HepG2 (cell line): ENCODE results near the gene B3GALT6. TPM values are rescaled to one million over a fixed set of nuclear protein-coding genes. Genes with fewer than 3 reads are reported as not detected.

ENCODE experiments used
- polyA plus RNA-seq, 8 experiments: library from polyadenylated mRNA; depleted of rRNA in 3 of 8; stranded (reverse) in 7 of 8; unstranded in 1 of 8; fragments of >200 nt; fragmentation: Illumina TruSeq in 4 of 8; extraction: Trizol in 4 of 8; gene quantifications; 2 replicates each; pipeline versions ENCODE4 v1.2.1 to v1.2.3, GENCODE V29; 2011 to 2016; ENCODE audit warnings: low read depth in 4 of 8, missing spikeins in 1 of 8, mixed read lengths in 1 of 8; ENCODE audit not compliant: insufficient read depth in 1 of 8
- total RNA-seq, 5 experiments: library from RNA; depleted of rRNA; stranded (reverse); fragments of >200 nt; fragmentation: Illumina TruSeq; extraction: Trizol; gene quantifications; 2 replicates each; pipeline ENCODE4 v1.2.3, GENCODE V29; 2016; ENCODE audit warnings: low read depth in 1 of 5

The B3GALT6 gene
- total and polyA plus RNA-seq, 2 of the 13 experiments (the other 11 are each of a cell fraction or from before 2014, with no cell fraction given): 3.9 to 14.2 TPM

Other genes starting within 250 kb of the B3GALT6 start
- 4.4 and 8.8 TPM in 2 replicates for gene HES4, start 232.1 kb upstream of the B3GALT6 start, total RNA-seq (2016; rRNA removed; fragmentation: Illumina TruSeq; extraction: Trizol)
- gene HES4, start 232.1 kb upstream of the B3GALT6 start, polyA plus RNA-seq (2011; rRNA removed): 10.6 and 17.6 TPM in 2 replicates
- 54.9 and 68.4 TPM in 2 replicates for gene ISG15, start 218.7 kb upstream of the B3GALT6 start, total RNA-seq (2016; rRNA removed; fragmentation: Illumina TruSeq; extraction: Trizol)
- 42.1 and 63.7 TPM in 2 replicates for gene ISG15, start 218.7 kb upstream of the B3GALT6 start, polyA plus RNA-seq (2011; rRNA removed)
- gene AGRN, start 212.1 kb upstream of the B3GALT6 start, total RNA-seq (2016; rRNA removed; fragmentation: Illumina TruSeq; extraction: Trizol): 7.3 and 29.8 TPM in 2 replicates
- 65.2 and 82.7 TPM in 2 replicates for gene AGRN, start 212.1 kb upstream of the B3GALT6 start, polyA plus RNA-seq (2011; rRNA removed)
- not detected in 2 replicates for gene RNF223, start 157.9 kb upstream of the B3GALT6 start, total RNA-seq (2016; rRNA removed; fragmentation: Illumina TruSeq; extraction: Trizol)
- gene RNF223, start 157.9 kb upstream of the B3GALT6 start, polyA plus RNA-seq (2011; rRNA removed): 0.03 and 0.05 TPM in 2 replicates
- gene C1orf159, start 116.1 kb upstream of the B3GALT6 start, total RNA-seq (2016; rRNA removed; fragmentation: Illumina TruSeq; extraction: Trizol): 3.8 and 6.7 TPM in 2 replicates
- 3.8 and 4.2 TPM in 2 replicates for gene C1orf159, start 116.1 kb upstream of the B3GALT6 start, polyA plus RNA-seq (2011; rRNA removed)
- not detected in 2 replicates for gene TTLL10, start 58.4 kb upstream of the B3GALT6 start, total RNA-seq (2016; rRNA removed; fragmentation: Illumina TruSeq; extraction: Trizol)
- not detected in 2 replicates for gene TTLL10, start 58.4 kb upstream of the B3GALT6 start, polyA plus RNA-seq (2011; rRNA removed)
- not detected in 2 replicates for gene TNFRSF18, start 25.6 kb upstream of the B3GALT6 start, total RNA-seq (2016; rRNA removed; fragmentation: Illumina TruSeq; extraction: Trizol)
- gene TNFRSF18, start 25.6 kb upstream of the B3GALT6 start, polyA plus RNA-seq (2011; rRNA removed): not detected in 2 replicates
- gene TNFRSF4, start 18.1 kb upstream of the B3GALT6 start, total RNA-seq (2016; rRNA removed; fragmentation: Illumina TruSeq; extraction: Trizol): not detected in 2 replicates
- gene TNFRSF4, start 18.1 kb upstream of the B3GALT6 start, polyA plus RNA-seq (2011; rRNA removed): 0.21 TPM in 1 of 2 replicates, not detected in the other
- gene SDF4, start 236 bp upstream of the B3GALT6 start, total RNA-seq (2016; rRNA removed; fragmentation: Illumina TruSeq; extraction: Trizol): 45.3 and 107 TPM in 2 replicates
- 80.8 and 99.6 TPM in 2 replicates for gene SDF4, start 236 bp upstream of the B3GALT6 start, polyA plus RNA-seq (2011; rRNA removed)
- gene C1QTNF12, start 14.5 kb downstream of the B3GALT6 start, total RNA-seq (2016; rRNA removed; fragmentation: Illumina TruSeq; extraction: Trizol): 0.29 and 0.64 TPM in 2 replicates
- 0.18 and 0.29 TPM in 2 replicates for gene C1QTNF12, start 14.5 kb downstream of the B3GALT6 start, polyA plus RNA-seq (2011; rRNA removed)
- 22.1 and 29.4 TPM in 2 replicates for gene UBE2J2, start 41.6 kb downstream of the B3GALT6 start, total RNA-seq (2016; rRNA removed; fragmentation: Illumina TruSeq; extraction: Trizol)
- gene UBE2J2, start 41.6 kb downstream of the B3GALT6 start, polyA plus RNA-seq (2011; rRNA removed): 25.4 and 28.8 TPM in 2 replicates
- 0.93 and 2.6 TPM in 2 replicates for gene SCNN1D, start 48.2 kb downstream of the B3GALT6 start, total RNA-seq (2016; rRNA removed; fragmentation: Illumina TruSeq; extraction: Trizol)
- 2.3 and 4.7 TPM in 2 replicates for gene SCNN1D, start 48.2 kb downstream of the B3GALT6 start, polyA plus RNA-seq (2011; rRNA removed)
- gene ACAP3, start 75.7 kb downstream of the B3GALT6 start, total RNA-seq (2016; rRNA removed; fragmentation: Illumina TruSeq; extraction: Trizol): 16.4 and 29.4 TPM in 2 replicates
- gene ACAP3, start 75.7 kb downstream of the B3GALT6 start, polyA plus RNA-seq (2011; rRNA removed): 50.8 and 56.3 TPM in 2 replicates
- gene PUSL1, start 76.4 kb downstream of the B3GALT6 start, total RNA-seq (2016; rRNA removed; fragmentation: Illumina TruSeq; extraction: Trizol): 21.7 and 22.2 TPM in 2 replicates
- gene PUSL1, start 76.4 kb downstream of the B3GALT6 start, polyA plus RNA-seq (2011; rRNA removed): 8.3 and 9.8 TPM in 2 replicates
- gene INTS11, start 92.4 kb downstream of the B3GALT6 start, total RNA-seq (2016; rRNA removed; fragmentation: Illumina TruSeq; extraction: Trizol): 46.4 and 52.8 TPM in 2 replicates
- 94.8 and 104 TPM in 2 replicates for gene INTS11, start 92.4 kb downstream of the B3GALT6 start, polyA plus RNA-seq (2011; rRNA removed)
- gene CPTP, start 92.6 kb downstream of the B3GALT6 start, total RNA-seq (2016; rRNA removed; fragmentation: Illumina TruSeq; extraction: Trizol): 7.2 and 9.3 TPM in 2 replicates
- gene CPTP, start 92.6 kb downstream of the B3GALT6 start, polyA plus RNA-seq (2011; rRNA removed): 5.5 and 8.0 TPM in 2 replicates
- gene TAS1R3, start 99.0 kb downstream of the B3GALT6 start, total RNA-seq (2016; rRNA removed; fragmentation: Illumina TruSeq; extraction: Trizol): 0.15 TPM in 1 of 2 replicates, not detected in the other
- gene TAS1R3, start 99.0 kb downstream of the B3GALT6 start, polyA plus RNA-seq (2011; rRNA removed): 0.13 and 0.20 TPM in 2 replicates
- gene DVL1, start 117.2 kb downstream of the B3GALT6 start, total RNA-seq (2016; rRNA removed; fragmentation: Illumina TruSeq; extraction: Trizol): 42.8 and 60.4 TPM in 2 replicates
- 30.8 and 49.5 TPM in 2 replicates for gene DVL1, start 117.2 kb downstream of the B3GALT6 start, polyA plus RNA-seq (2011; rRNA removed)
- 5.4 and 19.8 TPM in 2 replicates for gene MXRA8, start 126.3 kb downstream of the B3GALT6 start, total RNA-seq (2016; rRNA removed; fragmentation: Illumina TruSeq; extraction: Trizol)
- 44.8 and 71.0 TPM in 2 replicates for gene MXRA8, start 126.3 kb downstream of the B3GALT6 start, polyA plus RNA-seq (2011; rRNA removed)
- gene AURKAIP1, start 143.0 kb downstream of the B3GALT6 start, total RNA-seq (2016; rRNA removed; fragmentation: Illumina TruSeq; extraction: Trizol): 161 and 175 TPM in 2 replicates
- gene AURKAIP1, start 143.0 kb downstream of the B3GALT6 start, polyA plus RNA-seq (2011; rRNA removed): 64.6 and 69.5 TPM in 2 replicates
- 19.6 and 105 TPM in 2 replicates for gene CCNL2, start 167.1 kb downstream of the B3GALT6 start, total RNA-seq (2016; rRNA removed; fragmentation: Illumina TruSeq; extraction: Trizol)
- gene CCNL2, start 167.1 kb downstream of the B3GALT6 start, polyA plus RNA-seq (2011; rRNA removed): 340 and 452 TPM in 2 replicates
- 127 and 175 TPM in 2 replicates for gene MRPL20, start 175.1 kb downstream of the B3GALT6 start, total RNA-seq (2016; rRNA removed; fragmentation: Illumina TruSeq; extraction: Trizol)
- gene MRPL20, start 175.1 kb downstream of the B3GALT6 start, polyA plus RNA-seq (2011; rRNA removed): 59.0 and 59.2 TPM in 2 replicates
- 28.3 and 30.1 TPM in 2 replicates for gene ANKRD65, start 189.0 kb downstream of the B3GALT6 start, total RNA-seq (2016; rRNA removed; fragmentation: Illumina TruSeq; extraction: Trizol)
- gene ANKRD65, start 189.0 kb downstream of the B3GALT6 start, polyA plus RNA-seq (2011; rRNA removed): 12.1 and 13.2 TPM in 2 replicates
- 25.1 and 57.5 TPM in 2 replicates for gene VWA1, start 203.5 kb downstream of the B3GALT6 start, total RNA-seq (2016; rRNA removed; fragmentation: Illumina TruSeq; extraction: Trizol)
- 40.9 and 61.3 TPM in 2 replicates for gene VWA1, start 203.5 kb downstream of the B3GALT6 start, polyA plus RNA-seq (2011; rRNA removed)
- 3.2 and 4.7 TPM in 2 replicates for gene ATAD3C, start 217.5 kb downstream of the B3GALT6 start, total RNA-seq (2016; rRNA removed; fragmentation: Illumina TruSeq; extraction: Trizol)
- gene ATAD3C, start 217.5 kb downstream of the B3GALT6 start, polyA plus RNA-seq (2011; rRNA removed): 2.4 and 3.5 TPM in 2 replicates
- 21.1 and 31.1 TPM in 2 replicates for gene ATAD3B, start 239.5 kb downstream of the B3GALT6 start, total RNA-seq (2016; rRNA removed; fragmentation: Illumina TruSeq; extraction: Trizol)
- gene ATAD3B, start 239.5 kb downstream of the B3GALT6 start, polyA plus RNA-seq (2011; rRNA removed): 9.6 and 15.4 TPM in 2 replicates